ENCODE results near the gene ZSWIM5.

- TF ChIP-seq, protein P1, sequence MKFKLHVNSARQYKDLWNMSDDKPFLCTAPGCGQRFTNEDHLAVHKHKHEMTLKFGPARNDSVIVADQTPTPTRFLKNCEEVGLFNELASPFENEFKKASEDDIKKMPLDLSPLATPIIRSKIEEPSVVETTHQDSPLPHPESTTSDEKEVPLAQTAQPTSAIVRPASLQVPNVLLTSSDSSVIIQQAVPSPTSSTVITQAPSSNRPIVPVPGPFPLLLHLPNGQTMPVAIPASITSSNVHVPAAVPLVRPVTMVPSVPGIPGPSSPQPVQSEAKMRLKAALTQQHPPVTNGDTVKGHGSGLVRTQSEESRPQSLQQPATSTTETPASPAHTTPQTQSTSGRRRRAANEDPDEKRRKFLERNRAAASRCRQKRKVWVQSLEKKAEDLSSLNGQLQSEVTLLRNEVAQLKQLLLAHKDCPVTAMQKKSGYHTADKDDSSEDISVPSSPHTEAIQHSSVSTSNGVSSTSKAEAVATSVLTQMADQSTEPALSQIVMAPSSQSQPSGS (IDR thresholded peaks at IDR 0.05; ENCODE audit: low read length): no peak
- no peak for TF ChIP-seq BRCA1 (IDR thresholded peaks at IDR 0.05; ENCODE audit: low read depth, low read length)
- TF ChIP-seq, protein P2, sequence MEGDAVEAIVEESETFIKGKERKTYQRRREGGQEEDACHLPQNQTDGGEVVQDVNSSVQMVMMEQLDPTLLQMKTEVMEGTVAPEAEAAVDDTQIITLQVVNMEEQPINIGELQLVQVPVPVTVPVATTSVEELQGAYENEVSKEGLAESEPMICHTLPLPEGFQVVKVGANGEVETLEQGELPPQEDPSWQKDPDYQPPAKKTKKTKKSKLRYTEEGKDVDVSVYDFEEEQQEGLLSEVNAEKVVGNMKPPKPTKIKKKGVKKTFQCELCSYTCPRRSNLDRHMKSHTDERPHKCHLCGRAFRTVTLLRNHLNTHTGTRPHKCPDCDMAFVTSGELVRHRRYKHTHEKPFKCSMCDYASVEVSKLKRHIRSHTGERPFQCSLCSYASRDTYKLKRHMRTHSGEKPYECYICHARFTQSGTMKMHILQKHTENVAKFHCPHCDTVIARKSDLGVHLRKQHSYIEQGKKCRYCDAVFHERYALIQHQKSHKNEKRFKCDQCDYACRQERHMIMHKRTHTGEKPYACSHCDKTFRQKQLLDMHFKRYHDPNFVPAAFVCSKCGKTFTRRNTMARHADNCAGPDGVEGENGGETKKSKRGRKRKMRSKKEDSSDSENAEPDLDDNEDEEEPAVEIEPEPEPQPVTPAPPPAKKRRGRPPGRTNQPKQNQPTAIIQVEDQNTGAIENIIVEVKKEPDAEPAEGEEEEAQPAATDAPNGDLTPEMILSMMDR (IDR thresholded peaks at IDR 0.05; ENCODE audit: control extremely low read depth in 1 of 3, insufficient read depth in 1 of 3, low read depth in 1 of 3, low read length in 3 of 3): no peak
- TF ChIP-seq YY1 (IDR thresholded peaks at IDR 0.05; ENCODE audit: low read depth, low read length): no peak
- no peak for TF ChIP-seq CHD1 (IDR thresholded peaks at IDR 0.05; ENCODE audit: low read depth, low read length)
- TF ChIP-seq RAD21 (IDR thresholded peaks at IDR 0.05 in 1 of 2, conservative IDR thresholded peaks at IDR 0.05 in 1 of 2; ENCODE audit: low read depth in 2 of 2, low read length in 2 of 2): no peak
- TF ChIP-seq EZH2 (IDR thresholded peaks at IDR 0.05; ENCODE audit: low read depth, low read length, severe bottlenecking): no peak
- TF ChIP-seq CREB1 (IDR thresholded peaks at IDR 0.05): no peak
- TF ChIP-seq, protein P3, sequence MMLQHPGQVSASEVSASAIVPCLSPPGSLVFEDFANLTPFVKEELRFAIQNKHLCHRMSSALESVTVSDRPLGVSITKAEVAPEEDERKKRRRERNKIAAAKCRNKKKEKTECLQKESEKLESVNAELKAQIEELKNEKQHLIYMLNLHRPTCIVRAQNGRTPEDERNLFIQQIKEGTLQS (IDR thresholded peaks at IDR 0.05; ENCODE audit: insufficient read depth, low read depth, low read length): no peak
- TF ChIP-seq POLR2A (IDR thresholded peaks at IDR 0.05; ENCODE audit: control extremely low read depth in 1 of 2, low read depth in 2 of 2, low read length in 2 of 2): no peak
- no peak for TF ChIP-seq SP2 (IDR thresholded peaks at IDR 0.05; ENCODE audit: low read length)
- TF ChIP-seq HDAC6 (IDR thresholded peaks at IDR 0.05; ENCODE audit: low read depth, low read length): no peak
Observed at GRCh38 chr1:44994309-44994898, 212.0 kb downstream of the ZSWIM5 start.
